HepG2 (cell line): ENCODE measurements around the gene ZNF740. TPM values are rescaled to one million over a fixed set of nuclear protein-coding genes. Genes with fewer than 3 reads are reported as not detected.

ENCODE experiments used
- ARNTL ChIP-seq: sonication (generic); formaldehyde crosslinking; IDR thresholded peaks from 2 replicates; pipeline ENCODE4 v1.4.0; 2020; ENCODE audit warnings: mild to moderate bottlenecking, missing genetic modification reagents
- BHLHE40 ChIP-seq: IDR thresholded peaks from 2 replicates; pipeline ENCODE4 v1.6.1; 2011; ENCODE audit warnings: low read length, improper control_type of control experiment
- CBX2 ChIP-seq, 2 experiments: fragments of 200-600 bp in 1 of 2; sonication (generic); formaldehyde crosslinking in 1 of 2; IDR thresholded peaks; 2 replicates each; pipeline versions ENCODE4 v1.7.0 to v1.8.1; 2018 to 2022; ENCODE audit warnings: low read depth in 2 of 2, low read length in 1 of 2, mild to moderate bottlenecking in 1 of 2, missing genetic modification reagents in 1 of 2
- HMG20B ChIP-seq: conservative IDR thresholded peaks from 2 replicates; pipeline ENCODE4 v1.6.1; 2016; ENCODE audit warnings: missing genetic modification reagents, missing compliant biosample characterization
- HOXA9 ChIP-seq: sonication (generic); formaldehyde crosslinking; IDR thresholded peaks from 2 replicates; pipeline ENCODE4 v1.8.1; 2022; ENCODE audit warnings: missing genetic modification reagents, mild to moderate bottlenecking, moderate library complexity, borderline replicate concordance
- MTF1 ChIP-seq: sonication (generic); formaldehyde crosslinking; IDR thresholded peaks from 2 replicates; pipeline ENCODE4 v1.5.0; 2020; ENCODE audit warnings: missing genetic modification reagents
- RARA ChIP-seq: IDR thresholded peaks from 2 replicates; pipeline ENCODE4 v1.6.1; 2016; ENCODE audit warnings: missing genetic modification reagents, missing compliant biosample characterization
- RARG ChIP-seq: sonication (generic); formaldehyde crosslinking; IDR thresholded peaks from 2 replicates; pipeline ENCODE4 v1.4.0; 2020; ENCODE audit warnings: low read depth, mild to moderate bottlenecking, missing genetic modification reagents
- SMAD9 ChIP-seq: sonication (generic); formaldehyde crosslinking; IDR thresholded peaks from 2 replicates; pipeline ENCODE4 v1.5.1; 2020; ENCODE audit warnings: mild to moderate bottlenecking, missing genetic modification reagents
- SP1 ChIP-seq, 2 experiments: fragments of 450-650 bp in 1 of 2; sonication (generic) in 1 of 2; formaldehyde crosslinking in 1 of 2; IDR thresholded peaks; 2 replicates each; pipeline versions ENCODE4 v1.4.0 to v1.6.1; 2016 to 2020; ENCODE audit warnings: missing genetic modification reagents in 1 of 2
- ZMYM3 ChIP-seq: sonication (generic); formaldehyde crosslinking; IDR thresholded peaks from 2 replicates; pipeline ENCODE4 v1.5.1; 2020; ENCODE audit warnings: mild to moderate bottlenecking, missing genetic modification reagents
- ZNF101 ChIP-seq: sonication (generic); formaldehyde crosslinking; IDR thresholded peaks from 2 replicates; pipeline ENCODE4 v1.4.0; 2020; ENCODE audit warnings: mild to moderate bottlenecking, low read depth, missing genetic modification reagents, borderline replicate concordance
- ZNF160 ChIP-seq: sonication (generic); formaldehyde crosslinking; IDR thresholded peaks from 2 replicates; pipeline ENCODE4 v1.8.0; 2022; ENCODE audit warnings: mild to moderate bottlenecking, inconsistent platforms, missing genetic modification reagents
- ZNF205 ChIP-seq: IDR thresholded peaks from 2 replicates; pipeline ENCODE4 v1.6.1; 2018; ENCODE audit warnings: missing biosample characterization, missing genetic modification reagents
- ZNF431 ChIP-seq: sonication (generic); formaldehyde crosslinking; IDR thresholded peaks from 2 replicates; pipeline ENCODE4 v1.9.0; 2022; ENCODE audit warnings: missing genetic modification reagents, low read depth, mild to moderate bottlenecking, borderline replicate concordance
- ZNF530 ChIP-seq: sonication (generic); formaldehyde crosslinking; IDR thresholded peaks from 2 replicates; pipeline ENCODE4 v1.5.0; 2020; ENCODE audit warnings: low read depth, mild to moderate bottlenecking, missing genetic modification reagents
- ZNF792 ChIP-seq: IDR thresholded peaks from 2 replicates; pipeline ENCODE4 v1.6.1; 2016
- polyA plus RNA-seq, 8 experiments: library from polyadenylated mRNA; depleted of rRNA in 3 of 8; stranded (reverse) in 7 of 8; unstranded in 1 of 8; fragments of >200 nt; fragmentation: Illumina TruSeq in 4 of 8; extraction: Trizol in 4 of 8; gene quantifications; 2 replicates each; pipeline versions ENCODE4 v1.2.1 to v1.2.3, GENCODE V29; 2011 to 2016; ENCODE audit warnings: low read depth in 4 of 8, missing spikeins in 1 of 8, mixed read lengths in 1 of 8; ENCODE audit not compliant: insufficient read depth in 1 of 8
- total RNA-seq, 5 experiments: library from RNA; depleted of rRNA; stranded (reverse); fragments of >200 nt; fragmentation: Illumina TruSeq; extraction: Trizol; gene quantifications; 2 replicates each; pipeline ENCODE4 v1.2.3, GENCODE V29; 2016; ENCODE audit warnings: low read depth in 1 of 5
- TF ChIP-seq, protein P1 (sequence below): sonication (generic); formaldehyde crosslinking; IDR thresholded peaks from 2 replicates; pipeline ENCODE4 v1.4.0; 2020; ENCODE audit warnings: mild to moderate bottlenecking, missing genetic modification reagents
- TF ChIP-seq, protein P2 (sequence below): sonication (generic); formaldehyde crosslinking; IDR thresholded peaks from 2 replicates; pipeline ENCODE4 v1.8.1; 2022; ENCODE audit warnings: low read depth, mild to moderate bottlenecking, missing genetic modification reagents
- TF ChIP-seq, protein P3 (sequence below): sonication (generic); formaldehyde crosslinking; IDR thresholded peaks from 2 replicates; pipeline ENCODE4 v1.4.0; 2020; ENCODE audit warnings: mild to moderate bottlenecking, missing genetic modification reagents
- TF ChIP-seq, protein P4 (sequence below): sonication (generic); formaldehyde crosslinking; IDR thresholded peaks from 2 replicates; pipeline ENCODE4 v1.4.0; 2020; ENCODE audit warnings: missing genetic modification reagents

ZNF740 gene
- total and polyA plus RNA-seq, 2 of the 13 experiments (the other 11 are each of a cell fraction or from before 2014, with no cell fraction given): 16.9 to 19.0 TPM

DNA sequence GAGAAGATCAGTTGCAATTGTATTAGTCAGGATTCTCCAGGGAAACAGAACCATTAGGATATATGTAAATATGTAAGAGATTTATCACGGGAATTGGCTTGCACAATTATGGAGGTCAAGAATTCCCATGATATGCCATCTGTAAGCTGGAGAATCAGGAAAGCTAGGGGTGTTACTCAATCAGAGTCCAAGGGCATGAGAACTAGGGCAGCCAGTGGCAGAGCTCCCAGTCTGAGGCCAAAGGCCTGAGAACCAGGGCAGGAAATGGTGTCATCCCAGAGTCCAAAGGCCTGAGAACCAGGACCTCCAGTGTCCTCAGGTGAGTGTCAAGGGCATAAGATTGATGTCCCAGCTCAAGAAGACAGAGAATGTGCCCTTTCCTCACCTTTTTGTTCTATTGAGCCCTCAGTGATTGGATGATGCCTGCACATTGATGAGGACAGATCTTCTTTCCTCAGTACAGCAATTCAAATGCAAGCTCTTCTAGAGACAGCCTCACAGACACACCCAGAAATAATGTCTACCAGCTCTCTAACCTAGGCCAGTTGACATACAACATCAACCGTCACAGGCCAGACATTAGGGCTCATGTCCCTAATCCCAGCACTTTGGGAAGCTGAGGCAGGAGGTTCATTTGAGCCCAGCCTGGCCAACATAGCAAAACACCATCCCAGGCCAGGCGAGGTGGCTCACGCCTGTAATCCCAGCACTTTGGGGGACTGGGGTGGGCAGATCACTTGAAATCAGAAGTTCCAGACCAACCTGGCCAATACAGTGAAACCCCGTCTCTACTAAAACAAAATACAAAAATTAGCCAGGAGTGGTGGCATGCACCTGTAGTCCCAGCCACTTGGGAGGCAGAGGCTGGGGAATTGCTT lies 34.9 kb upstream of the ZNF740 start (continued):
- TF ChIP-seq, protein P1, sequence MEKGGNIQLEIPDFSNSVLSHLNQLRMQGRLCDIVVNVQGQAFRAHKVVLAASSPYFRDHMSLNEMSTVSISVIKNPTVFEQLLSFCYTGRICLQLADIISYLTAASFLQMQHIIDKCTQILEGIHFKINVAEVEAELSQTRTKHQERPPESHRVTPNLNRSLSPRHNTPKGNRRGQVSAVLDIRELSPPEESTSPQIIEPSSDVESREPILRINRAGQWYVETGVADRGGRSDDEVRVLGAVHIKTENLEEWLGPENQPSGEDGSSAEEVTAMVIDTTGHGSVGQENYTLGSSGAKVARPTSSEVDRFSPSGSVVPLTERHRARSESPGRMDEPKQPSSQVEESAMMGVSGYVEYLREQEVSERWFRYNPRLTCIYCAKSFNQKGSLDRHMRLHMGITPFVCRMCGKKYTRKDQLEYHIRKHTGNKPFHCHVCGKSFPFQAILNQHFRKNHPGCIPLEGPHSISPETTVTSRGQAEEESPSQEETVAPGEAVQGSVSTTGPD (CRISPR knock-in tag): no peak
- TF ChIP-seq ZNF160 (CRISPR knock-in tag) (no peak), HMG20B (CRISPR knock-in tag) (no peak), SP1 (IDR thresholded peaks at IDR 0.05) (no peak), SP1 (CRISPR knock-in tag; IDR thresholded peaks at IDR 0.05) (no peak), RARG (CRISPR knock-in tag) (no peak), ZNF431 (no peak), ZNF530 (CRISPR knock-in tag) (no peak), SMAD9 (no peak), ZMYM3 (CRISPR knock-in tag) (no peak), RARA (CRISPR knock-in tag) (peak; percentile 98), ZNF792 (CRISPR knock-in tag) (no peak), CBX2 (IDR thresholded peaks at IDR 0.05; ENCODE audit: low read depth, low read length) (no peak), CBX2 (CRISPR knock-in tag; IDR thresholded peaks at IDR 0.05; ENCODE audit: low read depth) (no peak), ARNTL (CRISPR knock-in tag) (no peak), HOXA9 (CRISPR knock-in tag) (no peak), BHLHE40 (0 out of 2 replicates have a peak, but pooled peaks have one; percentile 21), ZNF205 (CRISPR knock-in tag) (peak; percentile 33; the same call in 1 of the 2 replicates), ZNF101 (no peak), MTF1 (CRISPR knock-in tag) (no peak)
- TF ChIP-seq, protein P2, sequence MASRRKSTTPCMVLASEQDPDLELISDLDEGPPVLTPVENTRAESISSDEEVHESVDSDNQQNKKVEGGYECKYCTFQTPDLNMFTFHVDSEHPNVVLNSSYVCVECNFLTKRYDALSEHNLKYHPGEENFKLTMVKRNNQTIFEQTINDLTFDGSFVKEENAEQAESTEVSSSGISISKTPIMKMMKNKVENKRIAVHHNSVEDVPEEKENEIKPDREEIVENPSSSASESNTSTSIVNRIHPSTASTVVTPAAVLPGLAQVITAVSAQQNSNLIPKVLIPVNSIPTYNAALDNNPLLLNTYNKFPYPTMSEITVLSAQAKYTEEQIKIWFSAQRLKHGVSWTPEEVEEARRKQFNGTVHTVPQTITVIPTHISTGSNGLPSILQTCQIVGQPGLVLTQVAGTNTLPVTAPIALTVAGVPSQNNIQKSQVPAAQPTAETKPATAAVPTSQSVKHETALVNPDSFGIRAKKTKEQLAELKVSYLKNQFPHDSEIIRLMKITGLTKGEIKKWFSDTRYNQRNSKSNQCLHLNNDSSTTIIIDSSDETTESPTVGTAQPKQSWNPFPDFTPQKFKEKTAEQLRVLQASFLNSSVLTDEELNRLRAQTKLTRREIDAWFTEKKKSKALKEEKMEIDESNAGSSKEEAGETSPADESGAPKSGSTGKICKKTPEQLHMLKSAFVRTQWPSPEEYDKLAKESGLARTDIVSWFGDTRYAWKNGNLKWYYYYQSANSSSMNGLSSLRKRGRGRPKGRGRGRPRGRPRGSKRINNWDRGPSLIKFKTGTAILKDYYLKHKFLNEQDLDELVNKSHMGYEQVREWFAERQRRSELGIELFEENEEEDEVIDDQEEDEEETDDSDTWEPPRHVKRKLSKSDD (CRISPR knock-in tag): no peak
- TF ChIP-seq, protein P3, sequence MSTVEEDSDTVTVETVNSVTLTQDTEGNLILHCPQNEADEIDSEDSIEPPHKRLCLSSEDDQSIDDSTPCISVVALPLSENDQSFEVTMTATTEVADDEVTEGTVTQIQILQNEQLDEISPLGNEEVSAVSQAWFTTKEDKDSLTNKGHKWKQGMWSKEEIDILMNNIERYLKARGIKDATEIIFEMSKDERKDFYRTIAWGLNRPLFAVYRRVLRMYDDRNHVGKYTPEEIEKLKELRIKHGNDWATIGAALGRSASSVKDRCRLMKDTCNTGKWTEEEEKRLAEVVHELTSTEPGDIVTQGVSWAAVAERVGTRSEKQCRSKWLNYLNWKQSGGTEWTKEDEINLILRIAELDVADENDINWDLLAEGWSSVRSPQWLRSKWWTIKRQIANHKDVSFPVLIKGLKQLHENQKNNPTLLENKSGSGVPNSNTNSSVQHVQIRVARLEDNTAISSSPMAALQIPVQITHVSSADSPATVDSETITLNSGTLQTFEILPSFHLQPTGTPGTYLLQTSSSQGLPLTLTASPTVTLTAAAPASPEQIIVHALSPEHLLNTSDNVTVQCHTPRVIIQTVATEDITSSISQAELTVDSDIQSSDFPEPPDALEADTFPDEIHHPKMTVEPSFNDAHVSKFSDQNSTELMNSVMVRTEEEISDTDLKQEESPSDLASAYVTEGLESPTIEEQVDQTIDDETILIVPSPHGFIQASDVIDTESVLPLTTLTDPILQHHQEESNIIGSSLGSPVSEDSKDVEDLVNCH: no peak
- TF ChIP-seq, protein P4, sequence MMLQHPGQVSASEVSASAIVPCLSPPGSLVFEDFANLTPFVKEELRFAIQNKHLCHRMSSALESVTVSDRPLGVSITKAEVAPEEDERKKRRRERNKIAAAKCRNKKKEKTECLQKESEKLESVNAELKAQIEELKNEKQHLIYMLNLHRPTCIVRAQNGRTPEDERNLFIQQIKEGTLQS: no peak
